PFSK-1 (cell line): ENCODE measurements around the gene UVSSA.

ENCODE experiments used
- FOXP2 ChIP-seq: optimal IDR thresholded peaks from 2 replicates; pipeline ENCODE3; 2011; ENCODE audit warnings: borderline replicate concordance, control low read depth, inconsistent platforms; ENCODE audit not compliant: insufficient read depth; ENCODE audit errors: extremely low read length, extremely low read depth
- POLR2AphosphoS5 ChIP-seq: IDR thresholded peaks from 2 replicates; pipeline ENCODE4 v1.6.1; 2012; ENCODE audit warnings: low read depth, mild to moderate bottlenecking, control low read depth, low read length, moderate library complexity
- SIN3A ChIP-seq: IDR thresholded peaks from 2 replicates; pipeline ENCODE4 v1.6.1; 2012; ENCODE audit warnings: mild to moderate bottlenecking, low read length, moderate library complexity, borderline replicate concordance; ENCODE audit not compliant: insufficient read depth
- TAF1 ChIP-seq: IDR thresholded peaks from 2 replicates; pipeline ENCODE4 v1.6.1; 2012; ENCODE audit warnings: low read length, control low read depth, borderline replicate concordance; ENCODE audit not compliant: insufficient read depth
- TF ChIP-seq, protein P1 (sequence below), 2 experiments: IDR thresholded peaks; 2 replicates each; pipeline versions ENCODE4 v1.6.1 to v1.8.0; 2011 to 2012; ENCODE audit warnings: low read depth in 2 of 2, low read length in 2 of 2, control low read depth in 1 of 2, inconsistent platforms in 1 of 2, mild to moderate bottlenecking in 1 of 2, moderate library complexity in 1 of 2; ENCODE audit not compliant: insufficient read depth in 1 of 2

Gene UVSSA

GRCh38 chr4:1315306-1315705 lies 31.7 kb upstream of the UVSSA start:
- TF ChIP-seq SIN3A, result no peak
- no peak for TF ChIP-seq FOXP2
- TF ChIP-seq TAF1, result no peak
- TF ChIP-seq, protein P1, sequence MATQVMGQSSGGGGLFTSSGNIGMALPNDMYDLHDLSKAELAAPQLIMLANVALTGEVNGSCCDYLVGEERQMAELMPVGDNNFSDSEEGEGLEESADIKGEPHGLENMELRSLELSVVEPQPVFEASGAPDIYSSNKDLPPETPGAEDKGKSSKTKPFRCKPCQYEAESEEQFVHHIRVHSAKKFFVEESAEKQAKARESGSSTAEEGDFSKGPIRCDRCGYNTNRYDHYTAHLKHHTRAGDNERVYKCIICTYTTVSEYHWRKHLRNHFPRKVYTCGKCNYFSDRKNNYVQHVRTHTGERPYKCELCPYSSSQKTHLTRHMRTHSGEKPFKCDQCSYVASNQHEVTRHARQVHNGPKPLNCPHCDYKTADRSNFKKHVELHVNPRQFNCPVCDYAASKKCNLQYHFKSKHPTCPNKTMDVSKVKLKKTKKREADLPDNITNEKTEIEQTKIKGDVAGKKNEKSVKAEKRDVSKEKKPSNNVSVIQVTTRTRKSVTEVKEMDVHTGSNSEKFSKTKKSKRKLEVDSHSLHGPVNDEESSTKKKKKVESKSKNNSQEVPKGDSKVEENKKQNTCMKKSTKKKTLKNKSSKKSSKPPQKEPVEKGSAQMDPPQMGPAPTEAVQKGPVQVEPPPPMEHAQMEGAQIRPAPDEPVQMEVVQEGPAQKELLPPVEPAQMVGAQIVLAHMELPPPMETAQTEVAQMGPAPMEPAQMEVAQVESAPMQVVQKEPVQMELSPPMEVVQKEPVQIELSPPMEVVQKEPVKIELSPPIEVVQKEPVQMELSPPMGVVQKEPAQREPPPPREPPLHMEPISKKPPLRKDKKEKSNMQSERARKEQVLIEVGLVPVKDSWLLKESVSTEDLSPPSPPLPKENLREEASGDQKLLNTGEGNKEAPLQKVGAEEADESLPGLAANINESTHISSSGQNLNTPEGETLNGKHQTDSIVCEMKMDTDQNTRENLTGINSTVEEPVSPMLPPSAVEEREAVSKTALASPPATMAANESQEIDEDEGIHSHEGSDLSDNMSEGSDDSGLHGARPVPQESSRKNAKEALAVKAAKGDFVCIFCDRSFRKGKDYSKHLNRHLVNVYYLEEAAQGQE (IDR thresholded peaks at IDR 0.05; ENCODE audit: insufficient read depth in 1 of 2, low read depth in 2 of 2, low read length in 2 of 2), result no peak
- TF ChIP-seq POLR2AphosphoS5, result no peak

DNA sequence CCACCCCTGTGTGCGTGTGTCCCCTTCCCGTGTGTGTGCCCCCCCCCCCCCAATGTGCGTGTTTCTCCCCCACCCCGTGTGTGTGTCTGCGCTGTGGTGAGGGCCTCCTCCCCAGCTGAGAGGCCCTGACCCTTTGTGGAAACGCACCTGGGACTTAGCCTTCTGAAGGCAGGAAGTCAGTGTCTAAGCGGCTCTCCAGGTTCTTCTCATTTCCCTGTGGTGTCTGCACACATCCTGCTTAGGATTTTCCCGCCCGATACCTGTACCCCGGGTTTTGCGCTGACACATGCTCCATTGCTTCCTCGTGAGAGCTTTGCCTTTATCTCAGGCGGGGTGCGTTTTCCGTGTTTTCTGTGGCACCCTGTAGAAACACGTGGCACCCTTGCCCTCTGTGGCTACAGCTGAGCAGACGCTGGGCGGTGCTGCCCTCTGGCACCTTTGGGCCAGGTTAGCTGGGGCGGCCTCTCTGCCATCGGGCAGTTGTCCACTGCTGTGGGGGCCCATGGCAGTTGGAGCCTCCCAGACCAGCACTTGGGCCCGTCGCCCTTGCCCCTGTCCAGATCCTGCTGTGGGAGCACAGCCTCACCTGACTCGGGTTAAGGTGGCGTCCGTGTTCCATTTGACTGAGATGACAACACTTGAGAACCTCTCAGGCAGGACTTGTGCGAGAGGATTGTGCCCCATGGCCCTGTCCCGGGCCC lies 31.0 kb upstream of the UVSSA start:
- TF ChIP-seq, protein P1 (IDR thresholded peaks at IDR 0.05; ENCODE audit: insufficient read depth in 1 of 2, low read depth in 2 of 2, low read length in 2 of 2), result no peak
- TF ChIP-seq SIN3A (no peak), FOXP2 (no peak), TAF1 (no peak), POLR2AphosphoS5 (no peak)

DNA sequence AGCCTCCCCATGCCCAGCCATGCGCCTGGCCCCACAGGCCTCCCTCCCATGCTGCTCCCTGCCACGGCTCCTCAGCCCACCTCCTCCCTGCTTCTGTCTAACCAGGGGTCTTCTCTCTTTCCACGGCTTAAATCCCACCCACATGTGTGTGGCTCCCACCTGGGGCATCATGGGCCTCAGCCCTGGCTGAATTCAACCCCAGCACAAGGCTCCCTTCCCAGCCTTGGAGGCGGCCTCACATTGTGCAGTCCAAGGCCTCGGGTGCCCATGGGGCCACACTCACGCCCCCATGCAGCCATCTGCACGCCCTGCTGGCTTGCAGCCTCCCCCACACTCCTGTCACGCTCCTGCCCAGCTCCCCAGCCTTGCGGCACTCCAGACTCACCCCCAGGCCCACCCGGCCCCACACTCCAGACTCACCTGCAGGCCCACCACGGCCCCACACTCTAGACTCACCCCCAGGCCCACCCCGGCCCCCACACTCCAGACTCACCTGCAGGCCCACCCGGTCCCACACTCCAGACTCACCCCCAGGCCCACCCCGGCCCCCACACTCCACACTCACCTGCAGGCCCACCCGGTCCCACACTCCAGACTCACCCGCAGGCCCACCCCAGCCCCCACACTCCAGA lies 30.4 kb upstream of the UVSSA start:
- TF ChIP-seq POLR2AphosphoS5, result no peak
- no peak for TF ChIP-seq SIN3A
- no peak for TF ChIP-seq TAF1
- TF ChIP-seq, protein P1 (IDR thresholded peaks at IDR 0.05; ENCODE audit: insufficient read depth in 1 of 2, low read depth in 2 of 2, low read length in 2 of 2), result no peak

DNA sequence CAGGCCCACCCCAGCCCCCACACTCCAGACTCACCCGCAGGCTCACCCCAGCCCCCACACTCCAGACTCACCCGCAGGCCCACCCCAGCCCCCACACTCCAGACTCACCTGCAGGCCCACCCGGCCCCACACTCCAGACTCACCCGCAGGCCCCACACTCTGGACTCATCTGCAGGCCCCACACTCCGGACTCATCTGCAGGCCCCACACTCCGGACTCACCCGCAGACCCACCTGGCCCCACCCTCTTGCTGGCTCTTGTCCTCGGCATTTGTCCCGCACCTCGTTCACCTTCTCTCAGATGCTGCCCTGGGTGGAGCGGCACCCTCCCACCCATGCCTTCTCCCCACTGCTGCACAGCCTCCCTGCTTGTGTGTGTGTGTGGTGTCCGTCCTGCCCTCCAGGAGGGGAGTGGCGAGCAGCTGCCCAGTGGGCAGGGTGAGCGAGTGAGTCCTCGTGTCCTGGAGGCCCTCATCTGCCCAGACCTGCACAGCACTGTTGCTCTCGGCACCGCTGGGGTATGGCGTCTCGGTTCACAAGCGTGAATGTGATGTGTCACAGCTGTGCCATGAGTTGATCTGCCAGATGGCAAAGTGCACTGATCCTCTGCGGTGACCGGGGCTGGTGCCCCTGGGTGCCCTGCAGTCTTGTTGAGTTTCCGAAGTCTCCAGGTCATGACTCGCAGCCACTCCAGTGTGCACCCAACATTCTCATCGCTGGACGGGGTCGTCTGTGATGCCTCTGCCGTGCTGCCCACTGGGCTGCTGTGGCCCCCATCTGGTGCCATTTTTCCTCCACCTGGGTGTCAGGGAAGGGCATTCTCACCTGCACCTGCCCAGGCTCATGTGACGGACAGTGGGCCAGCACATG lies 29.6 kb upstream of the UVSSA start:
- no peak for TF ChIP-seq FOXP2
- no peak for TF ChIP-seq POLR2AphosphoS5
- no peak for TF ChIP-seq TAF1
- no peak for TF ChIP-seq SIN3A
- TF ChIP-seq, protein P1 (IDR thresholded peaks at IDR 0.05; ENCODE audit: insufficient read depth in 1 of 2, low read depth in 2 of 2, low read length in 2 of 2), result no peak
